Measurements from ENCODE around the gene C1QTNF7.

The C1QTNF7 gene

GRCh38 chr4:15382669-15383273 is 45.1 kb upstream of the C1QTNF7 start:
- CTCF ChIA-PET = no interaction called here
- POLR2A ChIA-PET = no interaction called here
- H3K4me3 ChIP-seq (ENCODE audit: low read depth, low read length) = no peak overlapping the region
- no peak overlapping the region for H3K27ac ChIP-seq (ENCODE audit: extremely low read depth, low read depth, low read length)
- H3K4me1 ChIP-seq (ENCODE audit: control insufficient read depth, insufficient read depth, low read length) = no peaks in the 10 kb centered on the region
- no peaks in the 10 kb centered on the region for H3K36me3 ChIP-seq (ENCODE audit: control insufficient read depth in 2 of 2, insufficient read depth in 1 of 2, low read length in 2 of 2)
- no peaks in the 10 kb centered on the region for H3K9me3 ChIP-seq (ENCODE audit: control insufficient read depth, insufficient read depth, low read depth, low read length)
- TF ChIP-seq KLF10 (tag by site-specific recombination; IDR thresholded peaks at IDR 0.05) = no peak
- TF ChIP-seq ZNF274 (IDR thresholded peaks at IDR 0.05; ENCODE audit: low read length) = no peak
- TF ChIP-seq ZNF274 (tag by site-specific recombination; IDR thresholded peaks at IDR 0.05; ENCODE audit: borderline replicate concordance) = no peak
- TF ChIP-seq ZNF398 (tag by site-specific recombination; IDR thresholded peaks at IDR 0.05) = no peak
- no peak for TF ChIP-seq ZNF10 (tag by site-specific recombination; IDR thresholded peaks at IDR 0.05)
- no peak for TF ChIP-seq ZFP37 (tag by site-specific recombination; IDR thresholded peaks at IDR 0.05)
- no peak for TF ChIP-seq ZNF510 (tag by site-specific recombination; IDR thresholded peaks at IDR 0.05; ENCODE audit: insufficient replicate concordance)
- TF ChIP-seq TSHZ1 (tag by site-specific recombination; IDR thresholded peaks at IDR 0.05; ENCODE audit: borderline replicate concordance) = no peak
- no peak for TF ChIP-seq REPIN1 (tag by site-specific recombination; IDR thresholded peaks at IDR 0.05; ENCODE audit: low read depth)
- TF ChIP-seq ZNF664 (tag by site-specific recombination; IDR thresholded peaks at IDR 0.05) = no peak
- no peak for TF ChIP-seq REST (tag by site-specific recombination; IDR thresholded peaks at IDR 0.05)
- TF ChIP-seq PRDM2 (tag by site-specific recombination; IDR thresholded peaks at IDR 0.05; ENCODE audit: borderline replicate concordance) = no peak
- no peak for TF ChIP-seq HIC1 (tag by site-specific recombination; IDR thresholded peaks at IDR 0.05)
- TF ChIP-seq KLF17 (tag by site-specific recombination; IDR thresholded peaks at IDR 0.05) = no peak
- no peak for TF ChIP-seq MEIS1 (CRISPR knock-in tag; IDR thresholded peaks at IDR 0.05; ENCODE audit: borderline replicate concordance)
- no peak for TF ChIP-seq BCL11B (tag by site-specific recombination; IDR thresholded peaks at IDR 0.05; ENCODE audit: low read depth)
- no peak for TF ChIP-seq ZNF169 (tag by site-specific recombination; IDR thresholded peaks at IDR 0.05)
- TF ChIP-seq ZNF184 (tag by site-specific recombination; IDR thresholded peaks at IDR 0.05) = no peak
- TF ChIP-seq ZNF600 (tag by site-specific recombination; IDR thresholded peaks at IDR 0.05) = no peak
